ENCODE results near the gene WDR46.

WDR46 gene, protein sequence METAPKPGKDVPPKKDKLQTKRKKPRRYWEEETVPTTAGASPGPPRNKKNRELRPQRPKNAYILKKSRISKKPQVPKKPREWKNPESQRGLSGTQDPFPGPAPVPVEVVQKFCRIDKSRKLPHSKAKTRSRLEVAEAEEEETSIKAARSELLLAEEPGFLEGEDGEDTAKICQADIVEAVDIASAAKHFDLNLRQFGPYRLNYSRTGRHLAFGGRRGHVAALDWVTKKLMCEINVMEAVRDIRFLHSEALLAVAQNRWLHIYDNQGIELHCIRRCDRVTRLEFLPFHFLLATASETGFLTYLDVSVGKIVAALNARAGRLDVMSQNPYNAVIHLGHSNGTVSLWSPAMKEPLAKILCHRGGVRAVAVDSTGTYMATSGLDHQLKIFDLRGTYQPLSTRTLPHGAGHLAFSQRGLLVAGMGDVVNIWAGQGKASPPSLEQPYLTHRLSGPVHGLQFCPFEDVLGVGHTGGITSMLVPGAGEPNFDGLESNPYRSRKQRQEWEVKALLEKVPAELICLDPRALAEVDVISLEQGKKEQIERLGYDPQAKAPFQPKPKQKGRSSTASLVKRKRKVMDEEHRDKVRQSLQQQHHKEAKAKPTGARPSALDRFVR

DNA sequence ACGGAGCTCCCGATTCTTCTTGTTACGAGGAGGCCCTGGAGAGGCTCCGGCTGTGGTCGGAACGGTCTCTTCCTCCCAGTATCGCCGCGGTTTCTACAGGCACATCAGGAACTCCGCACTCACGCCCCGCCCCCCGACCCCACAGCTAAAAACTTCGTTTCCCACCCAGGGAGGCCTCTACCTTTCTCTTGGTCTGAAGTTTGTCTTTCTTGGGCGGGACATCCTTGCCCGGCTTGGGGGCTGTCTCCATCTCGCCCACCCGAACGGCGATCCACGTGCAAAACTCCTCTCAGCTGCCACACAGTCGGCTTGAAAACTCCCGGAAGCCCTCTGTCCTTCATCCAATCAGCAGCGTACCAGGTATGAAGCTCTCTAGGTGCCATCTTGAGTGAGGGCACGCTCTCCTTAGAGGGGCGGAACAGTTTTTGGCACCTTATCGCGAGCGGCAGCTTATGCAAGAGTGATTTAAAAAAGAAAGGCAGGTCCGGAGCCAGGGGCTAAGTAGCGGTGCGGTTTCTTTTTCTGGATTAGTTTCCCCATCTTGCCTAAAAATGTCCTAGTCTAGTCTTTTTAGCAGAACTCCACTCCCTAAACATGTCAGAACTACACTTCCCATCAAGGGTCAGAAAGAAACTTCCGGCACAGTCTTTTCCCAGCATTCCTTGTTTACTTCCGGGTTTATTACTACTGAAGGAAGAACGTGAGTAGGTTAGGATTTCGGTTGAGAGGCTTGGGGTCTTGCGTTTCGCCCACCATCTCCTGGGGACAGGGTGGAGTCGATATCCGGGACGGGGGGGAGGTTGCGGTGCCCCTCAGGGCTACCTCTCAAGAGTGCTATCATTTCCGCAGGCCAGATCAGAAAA, at the start of gene WDR46, which contains the start of gene PFDN6:
Gene WDR46 (minus strand): TSS at position 319 of the 863 bp plus-strand sequence. CDS start 69 bp downstream, at position 250.
Gene PFDN6 (plus strand): TSS at position 681 of the 863 bp plus-strand sequence. CDS start 256 bp downstream, outside the sequence.
- DNase-seq: peak; percentile 76

DNA sequence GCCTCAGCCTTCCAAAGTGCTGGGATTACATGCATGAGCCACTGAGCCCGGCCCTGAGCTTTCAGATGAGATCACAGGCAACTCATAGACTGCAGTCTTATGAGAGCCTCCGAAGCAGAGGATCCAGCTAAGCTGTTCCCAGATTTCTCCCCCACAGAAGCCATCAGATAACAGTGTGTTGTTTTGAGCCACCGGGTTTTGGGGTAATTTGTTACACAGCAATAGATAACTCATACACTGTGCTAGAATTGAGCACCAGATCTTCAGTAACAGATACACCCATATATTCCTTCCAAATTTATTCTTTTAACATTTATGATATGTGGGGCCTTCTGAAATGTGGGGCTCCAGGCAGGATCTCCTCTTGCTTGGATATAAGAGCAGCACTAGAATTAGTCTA, 47.5 kb upstream of the WDR46 start:
- DNase-seq: no peak

DNA sequence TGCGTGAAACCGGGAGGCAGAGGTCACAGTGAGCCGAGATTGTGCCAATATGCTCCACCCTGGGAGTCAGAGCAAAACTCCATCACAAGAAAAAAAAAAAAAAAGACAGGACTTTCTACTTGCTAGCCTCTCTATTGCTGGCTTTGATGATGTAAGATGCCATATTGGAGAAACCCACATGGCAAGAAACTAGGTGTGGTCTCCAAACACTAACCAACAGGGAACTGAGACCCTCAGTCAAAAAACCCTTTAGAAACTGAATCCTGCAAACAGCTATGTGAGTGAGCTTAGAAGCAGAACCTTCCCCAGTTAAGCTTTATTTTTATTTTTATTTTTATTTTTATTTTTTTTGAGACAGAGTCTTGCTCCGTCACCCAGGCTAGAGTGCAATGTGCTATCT, 46.9 kb upstream of the WDR46 start:
- no peak for DNase-seq

DNA sequence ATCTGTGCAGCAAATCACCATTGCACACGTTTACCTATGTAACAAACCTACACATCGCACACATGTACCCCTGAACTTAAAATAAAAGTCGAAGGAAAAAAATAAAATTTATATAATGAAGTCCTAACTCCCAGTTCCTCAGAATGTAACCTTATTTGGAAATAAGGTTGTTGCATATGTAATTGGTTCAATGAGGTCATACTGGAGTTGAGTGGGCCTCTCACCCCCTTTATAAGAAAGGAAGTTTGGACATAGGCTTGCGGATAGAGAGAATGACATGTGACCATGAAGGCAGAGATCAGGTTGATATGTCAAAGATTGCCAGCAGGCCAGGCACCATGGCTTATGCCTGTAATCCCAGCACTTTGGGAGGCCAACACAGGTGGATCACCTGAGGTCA, 44.6 kb upstream of the WDR46 start:
- no peak for DNase-seq

DNA sequence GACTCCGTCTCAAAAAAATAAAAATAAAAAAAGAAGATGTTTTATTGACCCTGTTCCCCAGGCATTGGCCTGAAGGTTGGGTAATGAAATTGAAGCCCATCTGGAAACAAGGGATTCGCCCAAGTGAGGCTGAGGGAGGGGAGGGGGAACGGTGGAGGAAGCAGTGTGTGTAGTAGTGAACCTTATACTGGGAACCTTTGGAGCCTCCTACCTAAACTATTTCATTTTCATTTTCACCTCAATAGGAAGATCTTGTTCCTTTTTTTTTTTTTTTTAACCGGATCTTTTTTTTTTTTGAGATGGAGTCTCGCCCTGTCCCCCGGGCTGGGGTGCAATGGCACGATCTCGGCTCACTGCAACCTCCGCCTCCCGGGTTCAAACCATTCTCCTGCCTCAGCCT, 41.7 kb upstream of the WDR46 start:
- DNase-seq: no peak

DNA sequence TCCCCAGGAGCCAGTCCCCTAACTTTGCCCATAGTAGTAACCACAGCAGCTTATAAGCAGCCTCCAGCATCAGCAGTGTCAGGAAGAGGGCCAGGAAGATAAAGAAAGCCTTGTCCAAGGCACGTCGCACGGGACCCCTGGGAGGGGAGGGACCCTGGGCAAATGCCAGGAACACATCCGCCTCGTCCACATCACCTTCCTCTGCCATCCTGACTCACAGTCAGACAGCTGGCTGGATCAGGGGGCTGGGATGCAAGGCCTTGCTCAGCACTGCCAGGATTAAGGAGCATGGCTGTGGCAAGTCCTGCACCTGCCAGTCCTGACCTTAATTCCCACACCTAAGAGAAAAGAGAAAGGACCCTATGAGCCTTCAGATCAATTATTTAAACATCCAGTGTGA, 40.0 kb upstream of the WDR46 start:
- DNase-seq: no peak

DNA sequence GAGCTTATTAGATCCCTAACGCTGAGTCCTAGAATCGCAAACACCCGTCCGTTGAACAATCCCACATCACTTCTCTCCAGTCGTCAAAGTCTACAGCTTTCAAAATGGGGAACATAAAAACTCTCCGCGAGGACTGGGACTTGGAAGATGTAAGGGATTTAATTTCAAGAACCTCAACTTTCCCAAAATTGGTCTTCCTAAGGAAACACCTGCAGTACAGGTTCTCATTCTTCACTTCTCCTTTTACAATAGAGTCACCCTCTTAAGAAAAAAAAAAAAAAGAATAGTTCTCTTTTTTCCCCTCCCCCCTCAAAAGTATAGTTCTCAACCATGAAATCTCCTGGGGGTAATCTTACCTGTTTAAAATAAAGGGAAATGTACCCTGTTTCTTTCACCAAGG, 35.1 kb upstream of the WDR46 start:
- no peak for DNase-seq

DNA sequence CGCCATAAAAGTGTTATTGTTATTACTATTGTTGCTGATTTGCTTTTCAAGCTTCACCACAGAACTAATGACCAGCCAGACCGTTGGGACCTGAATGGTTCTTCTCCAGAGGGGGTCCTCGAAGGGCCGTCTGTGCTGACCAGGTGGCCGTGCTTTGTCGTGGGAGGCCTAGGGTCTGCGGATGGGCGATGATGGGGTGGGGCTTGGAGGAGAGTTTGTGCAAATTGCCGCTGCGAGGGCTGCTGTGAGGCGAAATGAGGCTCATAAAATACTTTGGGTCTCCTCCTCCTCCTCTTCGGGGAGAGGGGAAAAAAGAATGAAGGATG, 34.5 kb upstream of the WDR46 start:
- DNase-seq: no peak

DNA sequence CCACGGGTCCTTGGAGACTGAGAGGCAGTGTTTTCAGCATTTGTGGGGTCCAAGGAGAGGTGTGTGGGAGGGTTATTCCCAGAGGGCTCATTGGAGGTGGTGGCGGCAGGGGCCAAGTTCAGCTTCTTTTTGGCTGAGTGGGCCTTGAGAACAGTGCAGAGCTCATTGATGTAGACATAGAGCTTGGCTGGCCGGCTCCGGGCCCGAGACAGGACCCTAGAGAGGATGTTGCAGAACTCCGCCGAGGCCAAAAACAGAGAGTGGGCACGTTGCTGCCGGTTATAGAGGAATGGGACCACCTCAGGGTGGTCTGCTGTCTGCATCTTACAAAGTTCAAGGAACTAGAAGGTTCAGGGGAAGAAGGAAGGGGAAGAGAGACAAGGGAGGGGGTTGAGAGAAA, 32.2 kb upstream of the WDR46 start:
- DNase-seq: no peak

DNA sequence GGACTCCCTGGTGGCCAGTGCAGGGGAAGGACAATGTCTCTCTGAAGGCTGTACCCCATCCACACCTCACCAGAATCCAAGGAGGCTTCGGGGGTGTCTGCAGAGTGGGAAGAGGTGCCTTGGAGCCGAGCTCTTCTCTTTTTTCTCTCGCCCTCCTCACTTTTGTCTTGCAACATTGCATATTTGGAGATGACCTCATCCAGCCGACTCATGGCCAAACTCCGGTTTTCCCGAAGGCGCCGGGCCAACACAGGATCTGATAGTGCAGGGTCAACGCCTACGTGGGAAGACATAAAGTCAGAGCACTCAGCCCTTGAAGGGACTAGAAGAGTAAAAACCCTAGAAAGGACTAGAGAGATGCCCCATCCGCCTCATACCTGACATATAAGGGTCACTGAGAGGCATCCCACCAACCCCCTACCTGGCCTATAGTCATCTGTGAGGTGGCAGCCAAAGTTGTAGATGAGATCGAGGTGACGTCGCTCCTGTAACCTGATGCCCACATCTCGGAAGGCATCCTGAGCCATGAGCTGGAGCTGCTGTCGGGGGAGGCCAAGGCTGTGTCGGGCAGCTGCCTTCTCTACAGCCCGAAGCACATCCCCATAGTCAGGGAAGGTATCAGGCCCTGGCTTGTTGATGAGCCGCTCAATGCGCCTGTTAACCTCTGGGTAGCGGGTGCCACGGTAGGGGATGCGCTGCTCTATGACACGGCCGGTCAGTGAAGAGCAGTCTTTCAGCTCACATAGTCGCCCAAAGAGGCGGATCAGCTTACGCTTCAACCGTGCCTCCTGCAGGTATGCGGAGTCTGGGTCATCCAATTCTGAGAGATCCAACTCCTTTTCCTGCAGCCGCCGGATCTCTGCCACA, 31.5 kb upstream of the WDR46 start:
- DNase-seq: no peak

DNA sequence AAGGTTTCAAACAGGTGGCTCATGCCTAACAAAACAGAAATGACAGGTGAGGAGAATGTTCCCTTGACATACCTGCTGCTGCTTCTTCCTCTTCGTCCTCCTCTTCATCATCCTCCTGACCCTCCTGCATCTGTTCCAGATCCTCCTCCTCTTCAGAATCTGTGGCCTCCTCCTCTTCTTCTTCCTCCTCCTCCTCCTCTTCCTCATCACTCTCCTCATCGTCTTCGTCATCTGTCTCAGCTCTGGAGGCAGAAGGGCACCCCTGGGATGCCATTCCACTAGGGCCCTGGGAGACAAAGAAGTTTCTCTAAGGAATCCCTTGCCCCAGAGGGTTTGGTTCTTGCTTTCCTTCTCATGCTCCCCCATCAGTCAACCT, 30.9 kb upstream of the WDR46 start:
- DNase-seq: no peak

DNA sequence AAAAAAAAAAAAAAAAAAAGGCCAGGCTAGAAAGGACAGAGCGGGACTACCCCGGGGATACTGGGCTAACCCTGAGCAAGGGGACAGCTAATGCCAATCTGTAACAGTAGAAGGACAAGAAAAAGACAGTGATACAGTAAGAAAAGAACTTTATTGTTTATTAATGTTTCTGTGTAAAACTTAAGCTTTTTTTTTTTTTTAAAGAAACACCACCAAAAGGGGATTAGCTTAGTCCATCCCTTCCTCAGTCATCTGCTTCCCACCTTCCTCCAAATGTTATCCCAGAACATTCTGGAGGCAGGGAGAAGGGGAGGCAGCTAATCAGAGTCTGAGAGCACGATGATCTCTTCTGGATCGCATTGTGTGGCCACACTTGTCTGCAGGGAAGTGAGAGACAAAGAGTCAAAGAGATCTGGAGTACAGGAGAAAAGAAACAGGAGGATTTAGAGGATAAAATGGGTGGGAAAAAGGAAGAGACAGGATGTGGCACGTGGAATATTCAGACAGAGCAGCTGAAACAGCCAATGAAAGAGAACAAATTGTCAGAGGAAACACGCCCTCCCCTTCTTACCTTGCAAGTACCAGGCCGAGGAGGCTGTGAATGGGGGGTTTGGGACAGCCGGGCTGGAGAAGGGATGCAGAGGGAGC, 29.5 kb upstream of the WDR46 start:
- DNase-seq: no peak

DNA sequence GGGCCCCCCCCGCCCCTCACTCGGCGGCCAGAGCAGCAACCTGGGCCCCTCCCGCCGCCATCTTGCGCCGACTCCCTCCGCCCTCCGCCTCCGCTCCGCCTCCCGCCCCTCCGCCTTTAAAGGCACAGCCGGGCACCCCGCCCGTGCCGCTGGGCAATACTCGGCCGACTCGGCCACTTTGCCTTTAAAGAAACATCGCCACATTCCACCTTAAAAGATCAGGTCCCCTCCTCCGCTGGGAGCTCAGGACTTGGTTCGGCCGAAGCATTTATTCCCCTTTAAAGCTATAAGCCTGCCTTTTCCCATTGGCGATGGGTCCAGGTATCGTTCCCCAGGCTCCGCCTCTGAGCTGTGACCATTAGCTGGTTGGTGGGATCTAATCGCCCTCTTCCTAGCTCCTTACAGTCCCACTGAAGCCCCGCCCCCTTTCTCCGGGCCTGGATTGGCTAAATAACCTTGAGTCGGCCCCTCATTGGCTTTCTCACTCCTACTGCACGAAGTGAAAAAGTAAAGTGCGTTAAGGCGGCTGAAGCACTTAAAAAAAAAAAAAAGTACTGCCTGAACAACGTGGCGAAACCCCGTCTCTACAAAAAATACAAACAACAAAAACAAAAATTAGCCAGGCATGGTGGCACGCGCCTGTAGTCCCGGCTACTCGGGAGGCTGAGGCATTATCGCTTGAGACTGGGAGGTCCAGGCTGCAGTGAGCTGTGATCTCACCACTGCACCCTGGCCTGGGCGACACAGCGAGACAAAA, 28.8 kb upstream of the WDR46 start, which contains the start of gene ZBTB22:
Gene ZBTB22 (minus strand): TSS at position 76 of the 757 bp plus-strand sequence. CDS start 828 bp downstream, outside the sequence.
- DNase-seq: peak; percentile 93

DNA sequence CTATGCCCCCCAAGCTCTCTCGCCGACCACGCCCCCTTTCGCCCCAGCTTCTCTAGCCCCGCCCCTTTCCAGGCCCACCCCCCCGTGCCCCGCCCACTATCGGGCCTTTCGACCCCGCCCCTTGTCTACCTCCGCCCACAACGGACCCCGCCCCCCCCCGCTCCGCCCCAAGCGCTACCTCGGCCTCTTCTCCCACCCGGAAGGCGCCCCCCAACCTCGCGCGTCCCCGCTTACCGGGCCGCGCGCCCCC, 28.3 kb upstream of the WDR46 start:
- DNase-seq: no peak

DNA sequence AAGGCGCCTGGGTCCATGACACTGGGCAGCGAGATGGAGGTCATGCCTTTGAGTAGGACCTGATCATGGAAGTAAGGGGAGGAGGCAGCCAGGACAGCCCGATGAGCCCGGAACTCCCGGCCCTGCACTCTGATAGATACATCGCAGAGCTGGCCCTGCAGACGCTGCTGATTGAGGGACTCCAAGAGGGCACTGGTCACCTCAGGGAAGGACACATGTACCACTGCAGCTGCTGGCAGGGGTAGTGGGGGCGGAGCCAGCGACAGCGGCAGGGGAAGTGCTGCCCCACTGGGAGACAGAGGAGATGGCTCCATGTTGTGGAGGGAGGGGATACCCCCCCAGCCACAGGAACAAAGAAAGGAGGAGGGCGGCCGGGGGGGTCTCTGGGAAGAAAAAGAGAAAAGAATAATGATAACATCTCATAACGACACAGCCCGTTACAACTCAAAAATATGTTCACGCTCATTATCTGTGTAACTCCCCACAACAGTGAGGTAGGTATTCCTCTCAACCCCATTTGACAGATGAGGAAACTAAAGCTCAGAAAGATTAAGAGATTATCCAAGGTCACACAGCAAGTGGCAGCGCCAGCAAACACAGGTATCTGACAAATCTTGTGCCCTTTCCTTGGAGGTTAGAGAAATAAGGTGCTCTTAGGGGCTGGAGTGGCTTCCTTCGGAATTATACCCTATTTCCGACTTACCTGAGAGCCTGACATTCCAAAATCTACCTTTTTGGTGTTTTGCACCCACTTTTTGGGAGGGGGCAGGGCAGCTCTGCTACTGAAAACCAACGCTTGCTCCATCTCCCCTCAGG, 27.8 kb upstream of the WDR46 start:
- DNase-seq: no peak

DNA sequence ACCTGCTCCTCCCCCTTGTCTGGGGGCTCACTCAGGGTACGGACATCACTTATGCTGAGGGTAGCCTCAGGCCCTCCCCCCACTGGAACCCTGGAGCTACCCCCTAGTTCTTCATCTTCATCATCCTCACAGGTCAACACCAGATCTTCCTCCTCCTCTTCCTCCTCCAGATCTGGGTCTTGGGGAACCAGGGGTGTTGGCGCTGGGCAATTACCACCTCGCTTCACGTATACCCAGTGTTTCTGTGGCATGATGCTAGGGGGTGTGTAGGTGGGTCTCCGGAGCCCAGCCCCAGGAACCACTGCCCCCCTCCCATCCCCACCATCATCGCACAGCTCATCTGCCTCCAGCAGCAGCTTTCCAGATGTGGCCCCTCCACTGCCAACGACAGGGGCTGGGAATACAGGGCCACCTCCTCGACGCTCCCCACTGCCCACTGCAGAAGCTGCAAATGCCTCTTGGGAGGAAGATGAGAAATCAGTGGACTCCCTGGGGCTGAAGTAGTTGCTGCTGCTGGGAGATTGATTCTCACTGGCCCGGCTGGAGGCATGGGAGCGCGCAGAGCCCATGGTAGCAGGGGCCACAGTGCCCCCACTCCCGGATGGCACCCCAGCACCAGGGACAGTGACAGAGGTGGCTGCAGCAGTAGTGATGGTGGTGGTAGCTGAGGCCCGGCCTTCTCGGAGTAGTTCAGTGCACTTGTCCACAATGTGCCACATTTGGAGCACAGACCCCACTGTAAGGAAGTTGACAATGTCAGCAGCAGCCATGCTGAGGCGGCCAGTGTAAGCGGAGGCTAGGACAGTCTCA, 27.0 kb upstream of the WDR46 start:
- DNase-seq: no peak

DNA sequence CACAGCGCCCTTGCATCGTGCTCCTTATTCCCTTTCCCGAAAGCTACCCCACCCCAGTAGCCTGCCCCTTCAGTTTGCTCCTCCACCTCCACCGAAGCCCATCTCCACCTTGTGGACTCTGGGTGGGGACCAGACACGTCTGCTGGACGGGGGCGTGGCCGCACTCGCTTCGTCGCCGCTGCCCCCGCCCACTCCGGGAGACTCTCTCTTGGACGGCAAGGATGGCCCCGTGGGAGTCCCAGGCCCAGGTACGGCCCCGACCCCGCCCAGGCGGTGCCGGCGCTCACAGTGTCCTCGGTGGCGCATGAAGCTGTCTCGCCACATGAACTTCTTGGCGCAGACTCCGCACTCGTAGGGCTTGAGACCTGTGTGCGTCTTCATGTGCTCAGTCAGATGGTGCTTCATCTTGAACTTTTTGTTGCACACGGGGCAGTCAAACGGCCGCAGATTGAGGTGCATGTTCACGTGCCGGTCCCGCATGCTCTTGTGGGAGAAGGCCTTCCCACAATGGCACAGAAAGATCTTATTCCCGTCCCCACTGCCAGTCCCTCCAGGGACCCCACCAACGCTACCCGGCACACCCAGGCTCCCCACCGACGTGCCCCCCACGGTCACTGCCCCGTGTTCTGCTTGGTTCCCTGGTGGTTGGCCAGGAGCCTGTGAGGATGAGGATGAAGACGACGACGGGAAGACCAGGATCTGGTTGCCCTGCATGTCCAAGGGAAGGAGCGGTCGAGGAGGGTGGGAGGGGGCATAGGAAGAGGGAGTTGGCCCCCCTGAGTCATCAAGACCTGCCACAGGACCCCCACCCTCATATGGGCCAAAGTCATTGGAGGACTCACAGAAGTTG, 26.1 kb upstream of the WDR46 start:
- no peak for DNase-seq

DNA sequence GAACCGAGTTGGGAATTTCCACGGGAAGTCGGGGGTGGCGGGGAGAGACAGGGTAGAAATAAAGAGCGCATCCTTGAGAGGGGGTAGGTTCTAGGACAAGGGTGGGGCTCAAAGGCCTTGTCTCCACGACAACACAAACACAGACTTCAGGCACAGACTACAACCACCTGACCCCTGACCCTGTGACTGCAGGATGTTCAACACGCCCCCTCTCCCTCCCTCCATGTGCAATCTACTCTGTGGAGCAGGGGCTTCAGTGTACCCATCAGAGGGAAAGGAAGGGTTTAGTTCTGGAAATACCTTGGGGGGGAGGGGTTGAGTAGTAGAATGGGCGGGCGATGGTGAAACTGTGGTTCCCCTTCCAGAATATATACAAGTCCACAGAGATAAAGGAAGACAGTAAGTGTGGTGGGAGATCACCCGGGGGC, 25.5 kb upstream of the WDR46 start:
- DNase-seq: peak; percentile 60

Measured in activated CD4-positive, CD25-positive, alpha-beta regulatory T cell treated with anti-CD3 and anti-CD28 coated beads, Interleukin-2, amount 50 U/mL, for 72 hours (primary cell).